CD4-positive, alpha-beta T cell treated with Interleukin-6 at 100 ng/mL for 8 hours (primary cell): ENCODE results near the gene MBD3L2B.
"Not testable (repeated sequence)": the region's sequence is repeated elsewhere in the genome, so short reads cannot be mapped to it uniquely, and the experiment has no call there.

Experiments used
- DNase-seq: peaks from one replicate; pipeline ENCODE4 v3.0.0-alpha.2; 2020; ENCODE audit warnings: mixed read lengths, low spot score

Gene MBD3L2B

DNA sequence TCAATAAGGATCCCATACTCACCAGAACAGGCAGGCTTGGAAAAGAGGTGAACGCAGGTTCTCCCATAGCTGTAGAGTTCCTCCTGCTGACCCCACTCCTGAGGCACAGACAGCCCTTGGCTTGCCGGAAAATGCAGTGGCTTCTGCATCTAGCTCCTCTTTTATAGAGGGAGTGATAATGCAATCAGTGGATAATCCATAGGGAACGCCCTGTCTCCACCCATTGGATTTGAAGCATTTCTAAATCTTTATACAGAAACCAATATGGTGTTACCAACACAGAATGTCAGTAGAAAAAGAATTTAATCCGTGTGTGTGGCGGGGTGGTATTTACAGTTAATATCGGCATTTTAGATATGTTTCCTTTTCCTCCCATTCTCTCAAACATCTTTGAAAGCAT, at the start of gene MBD3L2B:
Gene MBD3L2B (minus strand): TSS at position 101 of the 400 bp plus-strand sequence. CDS start 34 bp downstream, at position 67.
- not testable (repeated sequence) for DNase-seq

- DNase-seq: peak; percentile 13
Measured at GRCh38 chr19:7069904-7070226, 48.6 kb upstream of the MBD3L2B start.

DNA sequence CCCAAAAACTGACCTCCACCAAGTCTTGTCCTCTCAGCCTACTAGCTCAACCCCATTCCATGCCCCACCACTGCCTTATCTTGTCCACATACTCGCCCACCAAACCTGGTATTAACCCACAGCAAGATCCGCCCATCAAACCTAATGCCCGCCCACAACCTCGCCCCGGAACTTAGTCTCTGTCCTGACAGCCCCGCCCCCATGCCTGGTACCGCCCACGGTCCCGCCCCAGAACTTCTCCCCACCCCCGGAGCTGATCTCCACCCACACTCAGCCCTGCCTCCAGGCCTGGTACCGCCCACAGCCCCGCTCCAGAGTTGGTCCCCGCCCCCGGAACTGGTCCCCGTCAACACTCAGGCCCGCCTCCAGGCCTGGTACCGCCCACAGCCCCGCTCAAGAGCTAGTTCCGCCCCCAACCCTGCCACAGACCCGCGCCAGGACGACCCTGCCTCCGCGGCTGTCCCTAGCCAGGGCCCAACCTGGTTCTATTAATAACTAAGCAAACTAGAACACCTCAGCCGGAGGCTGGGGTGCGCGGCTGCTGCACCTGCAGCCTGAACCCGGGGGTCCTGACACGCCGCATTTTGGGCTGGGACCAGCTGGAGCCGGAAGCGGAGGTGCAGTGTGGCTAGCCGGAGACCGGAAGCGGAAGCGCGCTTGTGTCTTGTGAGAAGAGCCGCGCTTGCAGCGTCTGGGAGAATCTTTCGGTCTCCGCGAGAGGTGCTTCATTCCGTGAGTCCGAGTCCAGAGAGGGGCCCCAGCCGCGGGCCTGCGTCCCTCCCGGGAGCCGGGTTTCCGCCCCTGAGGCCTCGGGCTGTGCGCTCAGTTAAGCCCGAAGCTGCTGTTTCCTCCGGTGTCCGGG, 48.0 kb upstream of the MBD3L2B start, which contains the start of gene ZNF557:
Gene ZNF557 (plus strand): TSS at position 662 of the 862 bp plus-strand sequence. CDS start 5,372 bp downstream, outside the sequence.
- DNase-seq: peak; percentile 99

- no peak for DNase-seq
Measured at GRCh38 chr19:7068599-7068998, 47.4 kb upstream of the MBD3L2B start.

- DNase-seq: no peak
Measured at GRCh38 chr19:7067716-7068115, 46.5 kb upstream of the MBD3L2B start.

- DNase-seq: not testable (repeated sequence)
Measured at GRCh38 chr19:7067122-7067521, 45.9 kb upstream of the MBD3L2B start.

DNA sequence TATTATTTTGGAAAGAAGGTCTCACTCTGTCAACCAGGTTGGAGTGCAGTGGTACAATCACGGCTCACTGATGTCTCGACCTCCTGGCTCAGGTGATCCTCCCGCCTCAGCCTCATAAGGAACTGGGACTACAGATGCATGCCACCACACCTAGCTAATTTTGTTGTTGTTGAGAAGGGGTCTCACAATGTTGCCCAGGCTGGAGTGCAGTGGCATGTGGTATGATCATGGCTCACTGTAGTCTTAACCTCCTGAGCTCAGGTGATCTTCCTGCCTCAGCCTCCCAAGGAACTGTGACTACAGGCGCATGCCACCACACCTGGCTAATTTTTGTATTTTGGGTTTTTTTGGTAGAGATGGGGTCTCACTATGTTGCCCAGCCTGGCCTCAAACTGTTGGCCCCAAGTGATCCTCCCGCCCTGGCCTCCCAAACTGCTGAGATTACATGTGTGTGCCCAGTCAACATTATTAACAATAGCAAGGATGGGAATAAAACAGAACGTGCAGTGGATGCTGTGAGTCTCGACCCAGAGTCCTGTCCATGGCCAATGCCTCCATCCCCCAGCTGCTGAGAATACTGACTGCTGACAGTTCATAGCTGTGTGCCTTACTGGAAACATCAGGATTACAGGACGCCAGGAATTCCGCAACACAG, 42.7 kb upstream of the MBD3L2B start:
- DNase-seq: no peak

GRCh38 chr19:7063339-7063738, 42.1 kb upstream of the MBD3L2B start:
- no peak for DNase-seq

- DNase-seq: not testable (repeated sequence)
Measured at GRCh38 chr19:7059977-7060376, 38.7 kb upstream of the MBD3L2B start.

GRCh38 chr19:7058576-7058975, 37.3 kb upstream of the MBD3L2B start, which contains the start of gene MBD3L3:
Gene MBD3L3, minus strand, starts transcription at chr19:7058676. Its CDS starts 71 bp downstream, at chr19:7058605.
- DNase-seq: not testable (repeated sequence)

GRCh38 chr19:7056371-7056770, 35.1 kb upstream of the MBD3L2B start:
- DNase-seq: not testable (repeated sequence)

- not testable (repeated sequence) for DNase-seq
Measured at GRCh38 chr19:7055679-7056078, 34.4 kb upstream of the MBD3L2B start.

GRCh38 chr19:7054635-7055368, 33.6 kb upstream of the MBD3L2B start:
- DNase-seq: not testable (repeated sequence)

GRCh38 chr19:7052896-7053295, 31.7 kb upstream of the MBD3L2B start:
- DNase-seq: not testable (repeated sequence)

DNA sequence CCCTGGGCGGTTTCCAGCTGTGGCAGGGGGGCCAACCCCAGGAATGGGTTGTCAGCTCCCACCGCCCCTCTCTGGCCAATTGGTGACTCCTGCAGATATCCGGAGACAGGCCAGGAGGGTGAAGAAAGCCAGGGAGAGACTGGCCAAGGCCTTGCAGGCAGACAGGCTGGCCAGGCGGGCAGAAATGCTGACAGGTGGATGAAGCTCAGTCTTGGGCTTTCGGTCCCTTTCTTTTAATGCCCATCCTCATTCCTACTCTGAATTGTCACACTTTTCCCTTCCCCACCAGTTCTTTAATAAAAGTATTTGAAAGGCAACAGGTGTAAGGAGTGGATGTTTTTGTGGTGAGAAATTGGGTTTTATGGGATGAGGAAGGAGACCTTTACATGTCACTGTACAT, 30.2 kb upstream of the MBD3L2B start:
- not testable (repeated sequence) for DNase-seq

- not testable (repeated sequence) for DNase-seq
Measured at GRCh38 chr19:7049021-7049420, 27.8 kb upstream of the MBD3L2B start, which contains the start of gene MBD3L2. Gene MBD3L2, plus strand, starts transcription at chr19:7049321. Its CDS starts 53 bp downstream, at chr19:7049374.

GRCh38 chr19:7041563-7041962, 20.3 kb upstream of the MBD3L2B start:
- not testable (repeated sequence) for DNase-seq

- not testable (repeated sequence) for DNase-seq
Measured at GRCh38 chr19:7040079-7040478, 18.8 kb upstream of the MBD3L2B start, which contains the start of gene MBD3L4. Gene MBD3L4, minus strand, starts transcription at chr19:7040179. Its CDS starts 35 bp downstream, at chr19:7040144.

DNA sequence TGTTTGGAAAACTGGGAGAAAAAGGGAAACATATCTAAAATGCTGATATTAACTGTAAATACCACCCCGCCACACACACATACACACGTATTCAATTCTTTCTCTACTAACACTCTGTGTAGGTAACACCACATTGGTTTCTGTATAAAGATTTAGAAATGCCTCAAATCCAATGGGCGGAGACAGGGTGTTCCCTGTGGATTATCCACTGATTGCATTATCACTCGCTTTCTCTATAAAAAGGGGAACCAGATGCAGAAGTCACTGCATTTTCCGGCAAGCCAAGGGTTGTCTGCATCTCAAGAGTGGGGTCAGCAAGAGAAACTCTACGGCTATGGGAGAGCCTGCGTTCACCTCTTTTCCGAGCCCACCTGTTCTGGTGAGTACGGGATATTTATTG, 9.0 kb upstream of the MBD3L2B start, which contains the start of gene MBD3L5:
Gene MBD3L5 (plus strand): TSS at position 301 of the 400 bp plus-strand sequence. CDS start 34 bp downstream, at position 335.
- DNase-seq: not testable (repeated sequence)

- not testable (repeated sequence) for DNase-seq
Measured at GRCh38 chr19:7028790-7029189, 7.6 kb upstream of the MBD3L2B start.

- DNase-seq: no peak
Measured at GRCh38 chr19:7018828-7019227, 2.4 kb downstream of the MBD3L2B start.

GRCh38 chr19:7013678-7014077, 7.6 kb downstream of the MBD3L2B start:
- peak; percentile 28 for DNase-seq
